Panc1 (cell line): ENCODE measurements around the gene RPS14.

Experiments used
- CTCF ChIP-seq: fragments of 450-650 bp; IDR thresholded peaks from 2 replicates; pipeline ENCODE4 v1.5.1; 2017; ENCODE audit warnings: mild to moderate bottlenecking
- POLR2AphosphoS5 ChIP-seq: IDR thresholded peaks from 2 replicates; pipeline ENCODE4 v1.6.1; 2012; ENCODE audit warnings: mild to moderate bottlenecking, low read depth, low read length, moderate library complexity
- REST ChIP-seq, 2 experiments: IDR thresholded peaks; 2 replicates each; pipeline ENCODE4 v1.6.1; 2011 to 2012; ENCODE audit warnings: low read depth in 2 of 2, control low read depth in 1 of 2, low read length in 1 of 2, mild to moderate bottlenecking in 1 of 2, moderate library complexity in 1 of 2; ENCODE audit not compliant: insufficient read depth in 1 of 2
- SIN3A ChIP-seq: IDR thresholded peaks from 2 replicates; pipeline ENCODE4 v1.6.1; 2012; ENCODE audit warnings: low read depth, mild to moderate bottlenecking, low read length, moderate library complexity, borderline replicate concordance; ENCODE audit not compliant: insufficient read depth
- TCF7L2 ChIP-seq: IDR thresholded peaks from 2 replicates; pipeline ENCODE4 v1.6.1; 2011; ENCODE audit warnings: mild to moderate bottlenecking, low read depth, low read length, inconsistent platforms

- TF ChIP-seq CTCF (no peak), POLR2AphosphoS5 (no peak), REST (IDR thresholded peaks at IDR 0.05; ENCODE audit: insufficient read depth in 1 of 2, low read depth in 2 of 2, low read length in 1 of 2) (no peak), SIN3A (no peak), TCF7L2 (no peak)
Measured at GRCh38 chr5:150444770-150445169, 4.8 kb downstream of the RPS14 start.
